AG04450 (cell line): ENCODE results near the gene CASKIN1. TPM values are rescaled to one million over a fixed set of nuclear protein-coding genes. Genes with fewer than 3 reads are reported as not detected.

Source experiments
- CTCF ChIA-PET: fragments of 300-600, 350-600 bp; formaldehyde crosslinking; extraction: SDS; loops from one replicate; lab custom pipeline; 2022; ENCODE audit warnings: antibody characterized with exemption, inconsistent platforms; lab: Charles Lee
- POLR2A ChIA-PET: fragments of 350-600 bp; formaldehyde crosslinking; extraction: SDS; loops from one replicate; lab custom pipeline; 2021; ENCODE audit warnings: antibody characterized with exemption, inconsistent platforms; lab: Yijun Ruan, JAX
- DNase-seq: peaks from one replicate; pipeline ENCODE4 v3.0.0-alpha.2; 2011; ENCODE audit warnings: low read depth, low spot score
- H3K27ac ChIP-seq: one replicate; pipeline ENCODE4 v1.5.1; 2012; ENCODE audit warnings: low read depth, low read length, control low read depth
- H3K27me3 ChIP-seq: one replicate; pipeline ENCODE4 v1.6.0; 2012; ENCODE audit warnings: low read length; ENCODE audit not compliant: control insufficient read depth, insufficient read depth
- H3K4me3 ChIP-seq: 2 replicates; pipeline ENCODE4 v1.5.1; 2011; ENCODE audit warnings: mild to moderate bottlenecking, low read depth, low read length, control low read depth
- H3K9me3 ChIP-seq: 2 replicates; pipeline ENCODE4 v1.5.1; 2012; ENCODE audit warnings: low read length; ENCODE audit not compliant: control insufficient read depth, insufficient read depth
- polyA plus RNA-seq: library from polyadenylated mRNA; depleted of rRNA; stranded (reverse); fragments of >200 nt; gene quantifications from 2 replicates; pipeline ENCODE4 v1.2.3, GENCODE V29; 2011
- TF ChIP-seq, protein P1 (sequence below): IDR thresholded peaks from 2 replicates; pipeline ENCODE4 v1.5.1; 2011; ENCODE audit warnings: low read depth, low read length, control low read depth, inconsistent platforms

CASKIN1 gene
- polyA plus RNA-seq, 1 experiment, result 0.02 TPM

DNA sequence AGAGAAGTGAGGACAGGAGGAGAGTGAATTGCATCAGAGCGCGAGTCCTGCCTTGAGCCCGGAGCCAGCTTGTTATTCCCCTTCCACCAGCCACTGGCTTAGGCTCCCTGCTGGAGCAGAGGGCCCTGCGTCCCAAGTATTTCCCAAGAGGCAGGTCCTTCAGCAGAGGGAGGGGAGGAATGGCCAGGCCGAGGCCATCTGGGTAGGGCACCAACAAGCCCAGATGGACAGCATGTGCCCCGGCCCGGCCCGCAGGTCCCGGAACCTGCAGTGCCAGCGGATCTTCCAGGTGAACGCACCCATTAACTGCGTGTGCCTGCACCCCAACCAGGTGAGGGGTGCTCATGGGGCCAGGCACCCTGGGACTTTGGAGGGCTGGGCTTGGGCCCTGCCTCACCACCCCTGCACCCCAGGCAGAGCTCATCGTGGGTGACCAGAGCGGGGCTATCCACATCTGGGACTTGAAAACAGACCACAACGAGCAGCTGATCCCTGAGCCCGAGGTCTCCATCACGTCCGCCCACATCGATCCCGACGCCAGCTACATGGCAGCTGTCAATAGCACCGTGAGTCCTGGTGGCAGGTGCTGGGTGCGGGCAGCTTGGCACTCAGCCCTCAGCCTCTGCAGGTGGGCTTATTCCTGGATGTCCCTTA lies 10.5 kb upstream of the CASKIN1 start:
- no peak overlapping the region for H3K4me3 ChIP-seq

DNA sequence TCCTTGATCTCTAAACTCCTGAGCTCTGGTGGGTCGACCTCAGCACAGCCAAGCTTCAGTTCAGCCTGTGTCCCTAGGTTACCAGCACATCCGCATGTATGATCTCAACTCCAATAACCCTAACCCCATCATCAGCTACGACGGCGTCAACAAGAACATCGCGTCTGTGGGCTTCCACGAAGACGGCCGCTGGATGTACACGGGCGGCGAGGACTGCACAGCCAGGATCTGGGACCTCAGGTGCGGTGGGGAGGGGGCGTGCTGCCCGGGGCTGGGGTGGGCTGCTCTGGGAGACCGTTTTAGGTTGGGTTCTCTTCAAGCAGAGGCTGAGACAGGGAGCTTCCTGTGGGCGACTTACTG lies 10.0 kb upstream of the CASKIN1 start:
- CTCF ChIA-PET, result interaction anchor here (0.6 to 1.0 kb wide), 3 partner anchors 45 to 195 kb away, joined by 3 to 20 read pairs (median 3); partner anchors contain the start of gene ECI1
- H3K9me3 ChIP-seq, result peaks cover 3% of the 10 kb centered on the region; the same call in 1 of the 2 replicates
- POLR2A ChIA-PET, result interaction anchor here (1.3 to 1.8 kb wide), 3 partner anchors 8 to 52 kb away, joined by 6 to 13 read pairs (median 6); partner anchors contain the start of genes PGP and TRAF7
- no peak overlapping the region for H3K27ac ChIP-seq
- H3K4me3 ChIP-seq, result peak overlapping the region; percentile 95
- TF ChIP-seq, protein P1, sequence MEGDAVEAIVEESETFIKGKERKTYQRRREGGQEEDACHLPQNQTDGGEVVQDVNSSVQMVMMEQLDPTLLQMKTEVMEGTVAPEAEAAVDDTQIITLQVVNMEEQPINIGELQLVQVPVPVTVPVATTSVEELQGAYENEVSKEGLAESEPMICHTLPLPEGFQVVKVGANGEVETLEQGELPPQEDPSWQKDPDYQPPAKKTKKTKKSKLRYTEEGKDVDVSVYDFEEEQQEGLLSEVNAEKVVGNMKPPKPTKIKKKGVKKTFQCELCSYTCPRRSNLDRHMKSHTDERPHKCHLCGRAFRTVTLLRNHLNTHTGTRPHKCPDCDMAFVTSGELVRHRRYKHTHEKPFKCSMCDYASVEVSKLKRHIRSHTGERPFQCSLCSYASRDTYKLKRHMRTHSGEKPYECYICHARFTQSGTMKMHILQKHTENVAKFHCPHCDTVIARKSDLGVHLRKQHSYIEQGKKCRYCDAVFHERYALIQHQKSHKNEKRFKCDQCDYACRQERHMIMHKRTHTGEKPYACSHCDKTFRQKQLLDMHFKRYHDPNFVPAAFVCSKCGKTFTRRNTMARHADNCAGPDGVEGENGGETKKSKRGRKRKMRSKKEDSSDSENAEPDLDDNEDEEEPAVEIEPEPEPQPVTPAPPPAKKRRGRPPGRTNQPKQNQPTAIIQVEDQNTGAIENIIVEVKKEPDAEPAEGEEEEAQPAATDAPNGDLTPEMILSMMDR, result no peak
- H3K27me3 ChIP-seq, result no peaks in the 10 kb centered on the region
- DNase-seq, result no peak

More for the DNA sequence above, 10.5 kb upstream of the CASKIN1 start:
- Histone ChIP-seq H3K27me3 (no peaks in the 10 kb centered on the region), H3K27ac (no peak overlapping the region), H3K9me3 (peaks cover 3% of the 10 kb centered on the region; the same call in 1 of the 2 replicates)
- DNase-seq, result no peak
- TF ChIP-seq, protein P1, result no peak
- ChIA-PET CTCF (interaction anchor here (0.6 to 1.0 kb wide), 2 partner anchors 44 to 195 kb away, joined by 3 read pairs; partner anchors contain the start of gene ECI1), POLR2A (interaction anchor here (0.6 to 1.8 kb wide), 3 partner anchors 8 to 52 kb away, joined by 3 to 6 read pairs (median 6); partner anchors contain the start of genes PGP and TRAF7)

DNA sequence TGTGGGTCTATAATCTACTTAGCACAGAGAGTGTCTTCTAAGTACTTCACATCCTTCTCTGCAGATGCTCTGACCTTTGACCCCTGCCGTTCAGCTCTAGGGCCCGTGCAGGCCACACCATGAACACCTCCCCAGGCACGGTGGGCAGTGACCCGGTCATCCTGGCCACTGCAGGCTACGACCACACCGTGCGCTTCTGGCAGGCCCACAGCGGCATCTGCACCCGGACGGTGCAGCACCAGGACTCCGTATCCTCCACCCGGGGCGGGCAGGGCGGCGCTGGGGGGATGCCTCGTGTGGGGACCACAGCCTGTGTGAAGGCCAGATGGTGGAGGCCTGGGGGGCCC lies 9.5 kb upstream of the CASKIN1 start:
- no peaks in the 10 kb centered on the region for H3K27me3 ChIP-seq
- ChIA-PET POLR2A (interaction anchor here (0.6 to 1.8 kb wide), 5 partner anchors 9 to 263 kb away, joined by 3 to 13 read pairs (median 5); partner anchors contain the start of genes ECI1, MSRB1, PGP and TRAF7), CTCF (interaction anchor here (0.7 to 1.0 kb wide), 2 partner anchors 45 to 139 kb away, joined by 3 to 20 read pairs; partner anchors contain the start of gene ECI1)
- no peak overlapping the region for H3K27ac ChIP-seq
- peaks cover 3% of the 10 kb centered on the region; the same call in 1 of the 2 replicates for H3K9me3 ChIP-seq
- TF ChIP-seq, protein P1, result no peak
- no peak for DNase-seq
- H3K4me3 ChIP-seq, result peak overlapping the region; percentile 95

DNA sequence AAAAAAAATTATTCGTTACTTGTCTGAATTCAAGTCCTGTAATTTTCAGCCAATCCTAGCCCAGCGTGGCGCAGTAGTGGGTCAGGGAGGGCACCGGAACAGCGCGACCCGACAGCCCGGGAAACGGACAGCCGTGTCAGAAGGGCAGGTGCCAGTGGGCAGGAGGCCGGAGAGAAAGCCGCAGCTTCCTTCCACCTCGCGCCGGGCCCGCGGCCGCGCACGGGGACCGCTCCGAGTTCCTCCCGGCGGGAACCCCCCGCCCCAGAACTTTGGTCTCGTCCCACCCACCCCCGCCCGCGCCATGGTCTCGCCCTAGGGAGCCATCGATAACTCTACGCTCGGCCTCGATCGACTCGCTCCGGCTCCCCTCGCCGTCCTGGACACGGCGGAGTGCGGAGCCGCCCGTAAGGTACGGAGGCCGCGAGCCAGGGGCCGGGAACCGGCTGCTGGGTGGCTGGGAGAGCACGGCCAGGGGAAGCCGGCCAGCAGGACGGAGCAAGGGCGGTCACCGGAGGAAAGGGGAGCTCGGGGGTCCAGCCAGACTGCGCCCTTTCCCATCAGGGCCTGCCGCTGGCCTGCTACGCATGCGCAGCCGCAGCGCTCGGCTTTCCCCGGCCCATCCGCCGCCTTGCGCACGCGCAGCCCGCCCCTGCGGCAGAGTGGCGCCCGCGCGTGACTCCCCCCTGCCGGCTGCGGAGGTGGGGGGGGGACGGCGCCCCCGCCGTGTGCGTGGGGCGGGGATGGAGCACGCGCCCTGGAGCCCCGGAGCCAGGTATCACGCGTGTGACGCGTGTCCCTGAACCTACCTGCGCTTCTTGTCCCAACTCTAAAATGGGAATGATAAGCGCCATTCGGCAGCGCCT lies 8.9 kb upstream of the CASKIN1 start, which contains the start of gene MLST8:
Gene MLST8 (plus strand): TSS at position 351 of the 863 bp plus-strand sequence. CDS start 632 bp downstream, outside the sequence.
- peak within 1 kb of the TSS; percentile 95 for H3K4me3 ChIP-seq
- peaks cover 3% of the 10 kb centered on the region for H3K9me3 ChIP-seq
- CTCF ChIA-PET, result no interaction called here
- peaks cover 2% of the 10 kb centered on the region for H3K27me3 ChIP-seq
- POLR2A ChIA-PET, result interaction anchor here (0.5 to 1.8 kb wide), 6 partner anchors 9 to 262 kb away, joined by 3 to 13 read pairs (median 5); partner anchors contain the start of genes CASKIN1, ECI1, MSRB1 and PGP
- TF ChIP-seq, protein P1, result no peak
- peak; percentile 78 for DNase-seq
- H3K27ac ChIP-seq, result peak within 1 kb of the TSS; percentile 70
